GM13977 (cell line): ENCODE data around the gene BARD1.
"Not testable (repeated sequence)": the region's sequence is repeated elsewhere in the genome, so short reads cannot be mapped to it uniquely, and the experiment has no call there.

Experiments used
- DNase-seq: peaks from one replicate; pipeline ENCODE4 v3.0.0; 2012; ENCODE audit warnings: low spot score
- in situ Hi-C: fragments of 300-500 bp; cut with MboI; formaldehyde crosslinking; loops from one replicate; pipeline ENCODE4 v1.12.0; 2022; ENCODE audit warnings: low sequenced_read_pairs, low pct_unique_long_range_greater_than_20kb, mixed read lengths, inconsistent platforms; ENCODE audit not compliant: unreplicated experiment
- TF ChIP-seq, protein P1 (sequence below): IDR thresholded peaks from 2 replicates; pipeline ENCODE4 v1.5.1; 2012; ENCODE audit warnings: mild to moderate bottlenecking, control low read depth; ENCODE audit not compliant: insufficient read depth; ENCODE audit errors: extremely low read depth, missing control alignments

The BARD1 gene

DNA sequence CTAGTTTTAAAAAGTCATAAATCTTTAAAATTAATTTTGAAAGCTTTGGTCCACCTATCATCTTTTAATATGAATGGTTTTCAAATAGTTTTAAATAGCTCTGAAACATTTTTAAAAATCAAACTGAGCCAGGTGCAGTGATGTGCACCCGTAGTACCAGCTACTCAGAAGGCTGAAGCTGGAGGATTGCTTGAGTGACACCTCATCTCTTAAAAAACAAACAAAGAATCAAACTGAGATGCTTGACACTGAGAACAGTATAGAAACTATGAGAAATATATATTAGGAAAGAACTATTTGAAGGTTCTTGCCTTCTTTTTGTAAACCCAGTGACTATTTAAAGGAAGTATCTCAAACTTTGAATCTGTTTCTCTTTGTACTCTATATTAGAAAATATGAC lies 67.4 kb downstream of the BARD1 start:
- in situ Hi-C loops: no loop called here
- TF ChIP-seq, protein P1, sequence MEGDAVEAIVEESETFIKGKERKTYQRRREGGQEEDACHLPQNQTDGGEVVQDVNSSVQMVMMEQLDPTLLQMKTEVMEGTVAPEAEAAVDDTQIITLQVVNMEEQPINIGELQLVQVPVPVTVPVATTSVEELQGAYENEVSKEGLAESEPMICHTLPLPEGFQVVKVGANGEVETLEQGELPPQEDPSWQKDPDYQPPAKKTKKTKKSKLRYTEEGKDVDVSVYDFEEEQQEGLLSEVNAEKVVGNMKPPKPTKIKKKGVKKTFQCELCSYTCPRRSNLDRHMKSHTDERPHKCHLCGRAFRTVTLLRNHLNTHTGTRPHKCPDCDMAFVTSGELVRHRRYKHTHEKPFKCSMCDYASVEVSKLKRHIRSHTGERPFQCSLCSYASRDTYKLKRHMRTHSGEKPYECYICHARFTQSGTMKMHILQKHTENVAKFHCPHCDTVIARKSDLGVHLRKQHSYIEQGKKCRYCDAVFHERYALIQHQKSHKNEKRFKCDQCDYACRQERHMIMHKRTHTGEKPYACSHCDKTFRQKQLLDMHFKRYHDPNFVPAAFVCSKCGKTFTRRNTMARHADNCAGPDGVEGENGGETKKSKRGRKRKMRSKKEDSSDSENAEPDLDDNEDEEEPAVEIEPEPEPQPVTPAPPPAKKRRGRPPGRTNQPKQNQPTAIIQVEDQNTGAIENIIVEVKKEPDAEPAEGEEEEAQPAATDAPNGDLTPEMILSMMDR: no peak
- no peak for DNase-seq

DNA sequence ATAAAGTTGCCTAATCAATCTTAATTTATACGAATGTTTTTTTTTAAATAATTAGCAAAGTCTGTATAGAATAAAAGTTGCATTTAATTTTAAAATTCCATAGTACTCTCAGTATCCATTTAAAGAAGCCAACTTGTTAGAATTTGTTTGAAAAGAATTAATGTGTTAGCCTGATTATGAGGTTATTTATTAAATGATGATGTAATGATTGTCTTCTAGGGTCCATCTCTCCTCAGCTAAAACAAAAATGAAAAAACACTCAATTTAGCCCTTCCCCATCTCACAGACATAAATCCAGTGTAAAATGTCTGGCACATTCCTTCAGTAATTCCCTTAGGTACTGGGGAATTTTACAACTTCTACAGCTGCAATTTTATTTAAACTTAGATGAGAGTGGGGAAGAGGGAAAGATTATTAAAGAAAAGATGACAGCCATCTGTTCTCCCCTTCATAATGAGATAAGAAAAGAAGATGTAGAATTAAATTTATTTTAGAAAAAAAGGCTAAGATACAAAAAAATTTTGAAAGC lies 68.6 kb downstream of the BARD1 start:
- TF ChIP-seq, protein P1: no peak
- no peak for DNase-seq
- in situ Hi-C loops: no loop called here

DNA sequence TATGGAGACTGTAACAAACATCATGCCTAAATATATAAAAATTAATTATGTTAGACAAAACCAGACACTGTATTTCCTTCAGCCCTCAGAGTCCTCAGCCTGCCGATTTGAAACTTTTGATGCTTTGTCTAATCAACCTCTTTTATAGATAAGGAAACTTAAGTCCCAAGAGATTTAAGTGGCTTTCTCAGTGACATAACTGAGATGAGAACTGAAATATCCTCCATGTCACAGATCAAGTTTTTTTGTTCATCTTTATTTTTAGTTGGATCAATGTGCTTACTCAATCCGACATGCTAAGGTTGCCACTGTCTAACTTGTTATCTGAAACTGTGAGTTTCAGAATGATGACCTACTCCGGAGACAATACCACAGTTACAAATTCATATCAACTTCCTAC lies 72.3 kb downstream of the BARD1 start:
- TF ChIP-seq, protein P1: no peak
- peak; percentile 46 for DNase-seq
- in situ Hi-C loops: no loop called here

DNA sequence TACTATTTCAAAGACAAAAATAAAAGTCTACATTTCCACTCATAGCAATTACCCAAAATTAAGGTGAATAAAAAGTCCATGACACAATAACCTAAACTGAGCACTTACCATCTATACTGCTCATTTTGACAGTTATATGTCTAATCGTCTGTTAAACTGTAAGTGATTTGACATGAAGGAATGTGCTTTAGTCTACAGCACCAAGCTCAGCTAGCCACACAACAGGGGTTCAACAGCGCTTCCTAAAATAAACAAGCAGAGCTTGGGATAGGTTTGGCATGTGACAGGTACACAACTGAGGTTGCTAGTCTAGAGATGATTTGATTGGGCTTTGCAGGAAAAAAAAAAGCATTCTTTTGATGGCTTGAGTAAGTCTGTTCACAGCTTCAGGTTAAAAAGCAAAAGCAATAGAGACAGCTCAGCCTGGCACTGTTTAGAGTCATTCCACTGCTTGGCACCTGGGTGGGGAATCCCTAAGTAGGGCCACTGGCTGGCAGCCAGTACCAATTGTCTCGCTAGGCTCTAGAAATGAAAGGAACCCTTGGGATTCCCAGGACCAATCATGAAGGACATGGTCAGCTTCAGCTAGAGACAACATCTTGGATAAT lies 78.6 kb downstream of the BARD1 start:
- TF ChIP-seq, protein P1: no peak
- DNase-seq: no peak
- in situ Hi-C loops: no loop called here

- TF ChIP-seq, protein P1: no peak
- in situ Hi-C loops: no loop called here
- no peak for DNase-seq
These were observed 79.2 kb downstream of the BARD1 start for GRCh38 chr2:214730248-214730647.

- in situ Hi-C loops: no loop called here
- TF ChIP-seq, protein P1: no peak
These were observed 84.7 kb downstream of the BARD1 start for GRCh38 chr2:214724741-214725140.

DNA sequence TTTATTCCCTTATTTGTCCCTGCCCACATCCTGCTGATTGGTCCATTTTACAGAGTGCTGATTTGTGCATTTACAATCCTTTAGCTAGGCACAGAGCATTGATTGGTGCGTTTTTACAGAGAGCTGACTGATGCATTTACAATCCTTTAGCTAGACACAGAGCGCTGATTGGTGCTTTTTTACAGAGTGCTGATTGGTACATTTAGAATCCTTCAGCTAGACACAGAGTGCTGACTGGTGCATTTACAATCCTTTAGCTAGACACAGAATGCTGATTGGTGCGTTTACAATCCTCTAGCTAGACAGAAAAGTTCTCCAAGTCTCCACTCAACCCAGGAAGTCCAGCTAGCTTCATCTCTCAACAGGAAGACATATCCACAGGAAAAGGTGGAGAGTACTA lies 91.6 kb downstream of the BARD1 start:
- DNase-seq, in situ Hi-C loops: not testable (repeated sequence)

More at GRCh38 chr2:214724741-214725140, 84.7 kb downstream of the BARD1 start:
- no peak for DNase-seq
